ENCODE results near the gene ZNF283.
"Not testable (repeated sequence)": the region's sequence is repeated elsewhere in the genome, so short reads cannot be mapped to it uniquely, and the experiment has no call there.

ZNF283 gene

DNA sequence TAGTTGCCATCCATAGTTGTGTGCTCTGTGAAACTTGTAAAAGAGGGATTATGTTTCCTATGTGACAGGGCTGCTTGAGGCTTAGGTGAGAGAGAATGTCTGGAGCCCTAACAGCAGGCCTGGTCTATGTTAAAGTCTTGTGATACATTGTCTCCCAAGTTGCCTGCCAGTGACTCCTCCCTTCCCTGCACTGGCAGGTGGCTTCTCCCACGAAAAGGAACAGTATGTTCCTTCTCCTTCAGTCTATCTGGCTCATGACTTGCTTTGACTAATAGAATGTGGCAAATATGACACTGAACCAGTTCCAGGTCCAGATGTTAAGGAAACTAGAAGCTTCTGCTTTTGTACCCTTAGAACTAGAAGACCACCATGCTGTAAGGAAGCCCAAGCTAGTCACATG lies 40.5 kb upstream of the ZNF283 start:
- FAIRE-seq: no peak
- no peak for TF ChIP-seq POLR2A (IDR thresholded peaks at IDR 0.05; ENCODE audit: low read depth, low read length)
- DNase-seq (ENCODE audit: insufficient read length, low spot score): no peak

DNA sequence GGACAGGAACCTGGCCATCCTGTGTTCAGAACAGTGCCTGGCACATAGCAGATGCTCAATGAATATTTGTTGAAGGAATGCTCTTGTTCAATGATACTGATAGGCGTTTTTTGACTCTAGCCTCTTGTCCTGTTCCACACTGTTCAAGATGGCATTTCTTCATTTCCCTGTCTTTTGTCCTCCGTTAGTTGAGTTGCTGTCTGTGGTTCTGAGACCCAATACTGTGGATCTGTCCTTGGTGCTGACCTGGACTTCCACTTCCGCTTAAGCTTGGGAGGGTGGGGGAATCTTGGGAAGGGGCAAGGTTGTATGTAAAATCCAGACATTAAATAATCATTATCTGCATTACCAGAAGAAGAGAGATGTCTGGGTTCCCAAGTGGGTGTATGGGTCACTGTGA lies 38.1 kb upstream of the ZNF283 start:
- DNase-seq (ENCODE audit: insufficient read length, low spot score) (no peak), FAIRE-seq (no peak)
- TF ChIP-seq POLR2A (IDR thresholded peaks at IDR 0.05; ENCODE audit: low read depth, low read length): no peak

DNA sequence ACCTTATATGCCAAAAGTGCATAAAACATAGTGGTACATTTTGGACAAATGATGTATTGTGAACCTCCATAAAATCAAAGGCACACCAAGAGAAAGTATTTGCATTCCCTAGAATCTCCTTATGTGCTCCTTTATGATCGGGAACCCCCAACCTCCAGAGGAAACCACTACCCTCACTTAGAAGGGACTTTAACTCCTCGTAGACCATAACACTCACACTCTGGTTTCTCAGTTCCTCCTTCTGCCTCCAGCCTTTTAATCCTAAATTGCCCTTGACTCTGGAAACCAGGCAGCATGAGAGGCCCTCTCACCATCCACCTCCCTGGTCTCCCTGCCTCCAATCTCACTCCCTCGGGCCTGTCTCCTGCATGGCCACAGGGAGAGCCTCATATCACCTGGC lies 36.5 kb upstream of the ZNF283 start:
- DNase-seq (ENCODE audit: insufficient read length, low spot score): no peak
- no peak for TF ChIP-seq POLR2A (IDR thresholded peaks at IDR 0.05; ENCODE audit: low read depth, low read length)
- FAIRE-seq: no peak

DNA sequence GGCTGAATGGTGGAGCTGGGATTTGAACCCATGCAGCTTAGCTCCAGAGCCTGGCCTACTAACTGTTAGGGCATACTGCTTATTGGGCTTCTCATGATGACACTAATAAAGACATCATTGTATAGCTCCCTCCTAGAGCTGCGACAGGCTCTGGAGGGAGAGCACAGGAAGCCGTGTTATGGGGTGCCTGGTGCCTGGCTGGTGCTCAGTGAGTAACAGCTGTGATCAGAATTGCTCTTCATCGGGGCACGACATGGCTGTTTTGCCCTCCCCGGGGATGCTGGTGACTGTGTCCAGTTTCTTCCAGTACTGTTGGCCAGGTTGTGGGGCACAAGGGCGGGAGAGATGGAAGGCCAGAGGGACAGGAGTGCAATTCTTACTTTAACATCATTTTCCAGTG lies 30.0 kb upstream of the ZNF283 start:
- no peak for TF ChIP-seq POLR2A (IDR thresholded peaks at IDR 0.05; ENCODE audit: low read depth, low read length)
- no peak for DNase-seq (ENCODE audit: insufficient read length, low spot score)
- FAIRE-seq: no peak

DNA sequence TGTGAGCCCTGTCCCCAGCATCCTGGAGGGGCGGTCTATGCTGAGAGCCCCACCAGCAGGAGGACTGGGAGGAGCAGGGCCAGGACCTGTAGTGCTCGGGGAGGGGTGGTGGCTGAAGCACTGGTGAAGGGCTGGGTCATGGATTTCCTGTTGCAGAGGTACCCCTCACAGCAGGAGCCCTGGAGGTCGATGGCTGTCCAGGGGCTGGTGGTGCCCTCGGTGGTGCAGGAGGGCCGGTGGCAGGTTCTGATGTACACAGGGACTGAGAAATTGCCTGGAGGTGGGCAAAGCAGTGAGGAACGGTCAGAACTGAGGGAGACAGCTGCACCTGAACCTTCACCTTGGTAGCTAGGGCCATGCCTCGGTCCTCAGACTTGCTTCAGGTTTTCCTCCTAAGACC lies 29.6 kb upstream of the ZNF283 start:
- FAIRE-seq: no peak
- no peak for DNase-seq (ENCODE audit: insufficient read length, low spot score)
- no peak for TF ChIP-seq POLR2A (IDR thresholded peaks at IDR 0.05; ENCODE audit: low read depth, low read length)

DNA sequence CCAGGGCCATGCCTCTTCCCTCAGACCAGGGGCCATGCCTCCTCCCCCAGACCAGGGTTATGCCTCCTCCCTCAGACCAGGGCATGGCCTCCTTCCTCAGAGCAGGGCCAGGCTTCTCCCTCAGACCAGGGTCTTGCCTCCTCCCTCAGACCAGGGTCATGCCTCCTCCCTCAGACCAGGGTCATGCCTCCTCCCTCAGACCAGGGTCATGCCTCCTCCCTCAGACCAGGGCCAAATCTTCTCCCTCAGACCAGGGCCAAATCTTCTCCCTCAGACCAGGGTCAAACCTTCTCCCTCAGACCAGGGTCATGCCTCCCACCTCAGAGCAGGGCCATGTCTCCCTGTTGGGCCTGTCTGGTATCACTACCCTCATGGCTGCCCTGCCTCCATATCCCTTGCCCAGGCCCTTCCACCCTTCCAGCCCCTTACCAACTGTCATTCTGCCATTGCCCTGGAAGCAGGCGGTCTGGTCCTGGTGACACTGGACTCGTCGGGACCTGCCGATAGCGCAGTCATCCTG lies 29.0 kb upstream of the ZNF283 start:
- FAIRE-seq: no peak
- DNase-seq (ENCODE audit: insufficient read length, low spot score): no peak
- TF ChIP-seq POLR2A (IDR thresholded peaks at IDR 0.05; ENCODE audit: low read depth, low read length): no peak

DNA sequence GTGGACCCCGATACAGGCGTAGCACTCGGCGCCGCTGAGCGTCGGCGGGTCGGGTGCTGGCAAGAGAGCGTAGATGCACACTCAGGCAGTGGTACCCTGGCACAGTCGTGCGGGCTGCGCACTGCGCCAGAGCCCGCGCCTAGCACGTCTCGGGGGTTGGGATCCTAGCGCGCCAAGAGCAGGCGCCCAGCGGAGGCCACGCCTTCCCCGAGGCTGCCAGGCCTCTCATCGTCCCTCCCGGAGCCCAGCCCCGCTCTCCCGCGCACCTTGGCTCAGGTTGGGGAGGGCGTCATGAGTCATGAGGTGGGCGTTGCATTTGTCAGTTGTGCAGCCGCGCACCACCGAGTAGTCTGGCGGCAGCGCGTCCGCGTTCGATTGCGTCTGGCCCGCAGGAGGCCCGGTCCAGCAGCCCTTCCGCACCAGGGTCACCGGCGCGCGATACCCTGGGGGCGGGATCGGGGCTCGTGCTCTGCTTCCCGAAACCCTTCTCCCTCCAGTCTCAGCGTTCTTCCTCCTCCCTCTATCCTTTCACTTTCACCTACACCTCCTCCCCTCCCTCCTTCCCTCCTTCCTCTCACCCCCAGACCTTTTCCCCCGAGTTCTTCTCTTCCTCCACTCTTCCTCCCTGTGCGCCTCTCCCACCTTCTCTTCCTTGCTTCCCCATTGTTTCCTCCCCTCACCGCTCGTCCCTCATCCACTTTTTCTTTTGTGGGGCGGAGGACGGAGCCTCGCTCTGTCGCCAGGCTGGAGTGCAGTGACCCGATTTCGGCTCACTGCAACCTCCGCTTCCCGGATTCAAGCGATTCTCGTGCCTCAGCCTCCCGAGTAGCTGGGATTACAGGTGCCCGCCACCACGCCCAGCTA lies 28.3 kb upstream of the ZNF283 start:
- FAIRE-seq: no peak

DNA sequence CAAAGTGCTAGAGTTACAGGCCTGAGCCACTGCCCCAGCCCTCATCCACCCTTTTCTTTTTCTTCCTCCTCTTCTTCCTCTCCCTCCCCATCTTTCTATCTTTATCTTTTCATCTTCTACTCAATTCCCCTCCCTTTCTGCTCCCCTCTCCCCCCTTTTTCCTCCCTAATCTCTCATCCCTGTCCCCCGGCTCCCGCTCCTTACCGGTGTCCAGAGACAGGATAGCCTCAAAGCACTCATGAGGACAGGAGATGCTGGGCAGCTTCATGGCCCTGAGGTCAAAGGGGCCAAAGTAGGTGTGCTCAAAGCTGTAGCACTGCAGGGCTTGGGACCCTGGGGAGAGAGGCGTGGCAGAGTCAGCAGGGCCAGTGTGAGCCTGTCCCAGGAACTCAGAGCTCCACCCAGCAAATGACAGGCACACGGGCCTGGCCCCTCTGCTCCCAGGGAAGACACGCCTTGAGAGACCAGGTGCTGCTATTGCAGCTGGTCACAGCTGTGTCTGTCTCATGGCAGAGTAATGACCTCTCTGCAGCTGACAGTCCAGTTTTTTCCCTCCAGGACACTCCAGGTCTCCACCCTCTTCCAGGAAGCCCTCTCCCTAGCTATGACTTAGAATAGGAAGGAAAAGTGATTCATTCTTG lies 27.5 kb upstream of the ZNF283 start:
- FAIRE-seq: no peak
- no peak for TF ChIP-seq POLR2A (IDR thresholded peaks at IDR 0.05; ENCODE audit: low read depth, low read length)
- DNase-seq (ENCODE audit: insufficient read length, low spot score): no peak

More for the DNA sequence above, 28.3 kb upstream of the ZNF283 start:
- TF ChIP-seq POLR2A (IDR thresholded peaks at IDR 0.05; ENCODE audit: low read depth, low read length): no peak
- DNase-seq (ENCODE audit: insufficient read length, low spot score): no peak

DNA sequence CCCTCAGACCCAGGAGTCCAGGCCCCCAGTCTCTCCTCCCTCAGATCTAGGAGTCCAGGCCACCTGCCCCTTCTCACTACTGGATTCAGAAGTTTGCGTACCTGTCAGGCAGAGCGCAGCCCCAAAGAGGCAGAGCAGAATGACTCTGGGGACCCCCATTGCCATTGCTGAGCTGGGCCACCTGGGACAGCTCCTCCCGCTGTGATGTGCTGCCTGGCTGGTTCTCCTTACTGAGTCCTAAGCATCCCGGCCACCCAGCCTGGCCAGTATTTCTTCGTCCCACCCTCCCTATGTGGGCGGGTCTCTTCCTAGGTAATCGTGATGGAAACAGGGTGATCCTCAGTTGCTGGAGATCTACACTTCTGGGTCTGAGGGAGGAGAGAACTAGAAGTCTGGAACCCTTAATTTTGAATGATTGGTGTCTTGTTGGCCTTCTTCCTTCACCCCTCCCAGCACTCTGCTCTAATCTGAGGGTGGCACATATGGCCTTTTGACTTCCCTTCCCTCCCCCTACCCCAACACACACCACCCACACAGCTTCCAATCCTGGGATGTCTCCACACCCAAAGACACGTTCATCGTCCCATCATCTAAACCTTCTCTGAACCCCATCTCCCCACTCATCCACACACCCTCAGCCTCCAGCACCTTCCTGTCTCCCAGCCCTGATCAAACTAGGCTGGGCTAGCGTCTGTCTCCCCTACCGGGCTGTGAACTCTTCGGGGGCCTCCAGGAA lies 24.7 kb upstream of the ZNF283 start, which contains the start of gene LYPD5:
Gene LYPD5, minus strand, starts transcription at position 232 of the 736 bp plus-strand sequence. Its CDS starts 67 bp downstream, at position 165.
- no peak for TF ChIP-seq POLR2A (IDR thresholded peaks at IDR 0.05; ENCODE audit: low read depth, low read length)
- DNase-seq (ENCODE audit: insufficient read length, low spot score) (no peak), FAIRE-seq (no peak)

DNA sequence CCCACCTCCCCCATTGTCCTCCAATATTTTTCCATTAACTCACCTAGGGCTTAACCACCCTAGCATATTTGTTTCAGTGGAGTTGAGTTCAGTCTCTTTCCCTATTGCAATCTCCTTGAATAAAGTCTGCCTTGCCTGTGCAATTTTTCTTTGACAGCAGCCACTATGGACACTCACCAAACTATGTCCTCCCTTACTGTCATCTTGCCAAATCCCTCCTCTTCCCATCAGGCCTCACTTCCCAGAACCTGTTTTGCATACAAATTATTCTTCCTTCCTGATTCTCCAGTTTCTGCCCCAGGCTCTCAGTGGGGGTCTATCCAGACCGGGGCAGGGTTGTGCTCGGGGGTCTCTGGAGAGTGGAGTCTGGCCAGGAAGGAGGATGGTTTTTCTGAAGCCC lies 22.7 kb upstream of the ZNF283 start:
- TF ChIP-seq POLR2A (IDR thresholded peaks at IDR 0.05; ENCODE audit: low read depth, low read length): no peak
- FAIRE-seq (no peak), DNase-seq (ENCODE audit: insufficient read length, low spot score) (no peak)

DNA sequence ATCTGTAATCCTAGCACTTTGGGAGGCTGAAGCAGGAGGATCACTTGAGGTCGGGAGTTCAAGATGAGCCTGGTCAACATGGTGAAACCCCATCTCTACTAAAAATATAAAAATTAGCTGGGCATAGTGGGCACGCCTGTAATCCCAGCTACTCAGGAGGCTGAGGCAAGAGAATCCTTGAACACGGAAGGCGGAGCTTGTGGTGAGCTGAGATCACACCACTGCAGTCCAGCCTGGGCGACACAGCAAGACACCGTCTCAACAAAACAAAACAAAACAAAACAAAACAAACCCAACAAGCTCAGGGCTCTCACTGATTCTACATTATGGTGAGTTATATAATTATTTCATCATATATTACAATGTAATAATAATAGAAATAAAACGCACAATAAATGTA lies 20.7 kb upstream of the ZNF283 start:
- not testable (repeated sequence) for FAIRE-seq; DNase-seq (ENCODE audit: insufficient read length, low spot score)

DNA sequence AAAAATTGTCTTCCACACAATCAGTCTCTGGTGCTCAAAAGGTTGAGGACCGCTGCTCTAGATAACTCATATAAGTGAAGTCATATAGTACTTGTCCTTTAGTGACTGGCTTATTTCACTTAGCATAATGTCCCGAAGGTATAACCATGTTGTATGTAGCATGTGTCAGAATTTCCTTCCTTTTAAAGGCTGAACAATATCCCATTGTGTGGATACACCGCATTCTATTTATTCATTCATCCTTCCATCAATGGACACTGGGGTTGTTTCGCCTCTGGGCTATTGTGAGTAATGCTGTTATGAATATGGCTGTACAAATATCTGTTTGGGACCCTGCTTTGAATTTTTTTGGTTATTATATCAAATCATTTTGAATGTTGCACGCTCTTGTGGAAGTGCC lies 20.3 kb upstream of the ZNF283 start:
- FAIRE-seq: no peak
- no peak for DNase-seq (ENCODE audit: insufficient read length, low spot score)
- TF ChIP-seq POLR2A (IDR thresholded peaks at IDR 0.05; ENCODE audit: low read depth, low read length): no peak

DNA sequence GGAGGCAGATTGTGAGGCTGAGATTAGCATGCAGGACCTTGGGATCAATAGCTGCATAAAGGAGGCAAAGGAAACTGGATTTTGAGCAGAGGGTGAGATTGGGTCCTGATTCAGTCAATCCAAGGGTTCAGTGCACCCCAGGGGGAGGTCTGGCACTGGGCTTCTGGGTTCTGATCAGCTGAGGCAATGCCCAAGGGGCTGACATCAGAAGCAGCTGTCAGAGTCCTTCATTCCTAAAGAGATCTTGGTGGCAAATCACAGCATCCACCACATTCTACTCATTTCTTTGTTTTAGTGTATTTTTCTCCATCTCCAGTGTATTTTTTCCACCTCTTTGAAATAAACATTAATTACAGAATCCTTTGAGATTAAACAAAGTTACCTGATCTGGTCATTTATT lies 19.5 kb upstream of the ZNF283 start:
- FAIRE-seq (no peak), DNase-seq (ENCODE audit: insufficient read length, low spot score) (no peak)
- no peak for TF ChIP-seq POLR2A (IDR thresholded peaks at IDR 0.05; ENCODE audit: low read depth, low read length)
